Measurements from ENCODE around the gene PLD4.

DNA sequence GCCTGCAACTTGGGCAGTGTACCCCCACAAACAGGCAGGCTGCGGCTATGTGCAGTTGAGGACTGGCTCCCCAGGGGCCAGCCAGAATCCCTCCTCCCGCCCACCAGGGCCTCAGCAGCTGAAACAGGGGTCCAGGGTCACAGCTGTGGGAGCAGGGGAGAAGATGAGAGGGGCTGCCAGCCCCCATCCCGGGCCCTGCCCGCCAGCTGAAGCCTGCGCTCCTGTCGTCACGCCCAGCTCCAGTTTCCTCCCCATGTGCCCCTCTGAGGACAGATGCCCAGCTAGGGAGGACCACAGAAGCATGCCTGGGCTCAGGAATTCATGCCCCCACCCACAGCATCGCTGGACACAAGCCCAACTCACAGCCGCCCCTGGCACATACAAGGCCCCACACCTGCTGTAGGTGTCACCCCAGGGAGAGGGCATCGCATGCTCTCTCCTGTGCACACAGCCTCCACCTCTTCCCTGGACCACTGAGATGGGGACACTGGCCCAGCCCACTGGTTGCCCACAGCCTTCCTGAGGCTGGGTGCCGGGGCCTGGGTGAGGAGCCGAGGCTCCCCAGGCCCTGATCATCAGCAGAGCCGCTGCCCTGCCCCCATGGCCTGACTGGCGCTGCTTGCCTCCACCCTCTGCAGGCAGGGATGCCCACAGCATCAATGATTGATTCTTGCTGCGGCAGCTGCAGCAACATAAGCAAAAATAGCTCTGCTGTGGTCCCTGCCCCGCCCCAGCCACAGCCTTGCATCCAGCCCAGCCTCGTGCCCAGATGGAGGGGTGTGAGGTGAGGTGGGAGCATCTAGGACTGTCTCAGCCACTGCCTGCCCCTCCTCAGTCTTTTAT is 57.2 kb downstream of the PLD4 start:
- TF ChIP-seq POLR2A (IDR thresholded peaks at IDR 0.05; ENCODE audit: low read depth, low read length) (no peak), POLR2AphosphoS5 (IDR thresholded peaks at IDR 0.05; ENCODE audit: low read depth, low read length) (no peak), TAF1 (IDR thresholded peaks at IDR 0.05; ENCODE audit: borderline replicate concordance, low read depth, low read length) (no peak)

All from GM12892 (cell line).